Neural cell (in vitro differentiated cells): ENCODE measurements around the gene CRABP2.

Experiments
- EP300 ChIP-seq: fragments of 450-650 bp; conservative IDR thresholded peaks from 2 replicates; pipeline ENCODE4 v1.6.1; 2014; ENCODE audit warnings: antibody characterized with exemption, mild to moderate bottlenecking, moderate library complexity; ENCODE audit not compliant: poor library complexity, severe bottlenecking
- EZH2 ChIP-seq: fragments of 200-600, 300-800 bp; shearing (Covaris generic), sonication (generic); IDR thresholded peaks from 2 replicates; pipeline ENCODE4 v1.6.1; 2014; ENCODE audit warnings: antibody characterized with exemption, low read length, borderline replicate concordance, mild to moderate bottlenecking; ENCODE audit not compliant: insufficient read depth, poor library complexity, severe bottlenecking
- MXI1 ChIP-seq: fragments of 450-650 bp; conservative IDR thresholded peaks from 2 replicates; pipeline ENCODE4 v1.6.1; 2014; ENCODE audit warnings: antibody characterized with exemption, mild to moderate bottlenecking; ENCODE audit not compliant: poor library complexity, severe bottlenecking
- POLR2AphosphoS5 ChIP-seq: IDR thresholded peaks from 2 replicates; pipeline ENCODE4 v1.6.1; 2012
- TAF1 ChIP-seq: IDR thresholded peaks from 2 replicates; pipeline ENCODE4 v1.6.1; 2012; ENCODE audit warnings: low read depth
- TF ChIP-seq, protein P1 (sequence below): fragments of 450-650 bp; IDR thresholded peaks from 2 replicates; pipeline ENCODE4 v1.5.1; 2014; ENCODE audit warnings: antibody characterized with exemption, mild to moderate bottlenecking, moderate library complexity; ENCODE audit not compliant: poor library complexity, severe bottlenecking
- TF ChIP-seq, protein P2 (sequence below): IDR thresholded peaks from 2 replicates; pipeline ENCODE4 v1.6.1; 2012; ENCODE audit warnings: borderline replicate concordance

- no peak for TF ChIP-seq EZH2
- TF ChIP-seq, protein P1, sequence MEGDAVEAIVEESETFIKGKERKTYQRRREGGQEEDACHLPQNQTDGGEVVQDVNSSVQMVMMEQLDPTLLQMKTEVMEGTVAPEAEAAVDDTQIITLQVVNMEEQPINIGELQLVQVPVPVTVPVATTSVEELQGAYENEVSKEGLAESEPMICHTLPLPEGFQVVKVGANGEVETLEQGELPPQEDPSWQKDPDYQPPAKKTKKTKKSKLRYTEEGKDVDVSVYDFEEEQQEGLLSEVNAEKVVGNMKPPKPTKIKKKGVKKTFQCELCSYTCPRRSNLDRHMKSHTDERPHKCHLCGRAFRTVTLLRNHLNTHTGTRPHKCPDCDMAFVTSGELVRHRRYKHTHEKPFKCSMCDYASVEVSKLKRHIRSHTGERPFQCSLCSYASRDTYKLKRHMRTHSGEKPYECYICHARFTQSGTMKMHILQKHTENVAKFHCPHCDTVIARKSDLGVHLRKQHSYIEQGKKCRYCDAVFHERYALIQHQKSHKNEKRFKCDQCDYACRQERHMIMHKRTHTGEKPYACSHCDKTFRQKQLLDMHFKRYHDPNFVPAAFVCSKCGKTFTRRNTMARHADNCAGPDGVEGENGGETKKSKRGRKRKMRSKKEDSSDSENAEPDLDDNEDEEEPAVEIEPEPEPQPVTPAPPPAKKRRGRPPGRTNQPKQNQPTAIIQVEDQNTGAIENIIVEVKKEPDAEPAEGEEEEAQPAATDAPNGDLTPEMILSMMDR = no peak
- no peak for TF ChIP-seq EP300
- TF ChIP-seq, protein P2, sequence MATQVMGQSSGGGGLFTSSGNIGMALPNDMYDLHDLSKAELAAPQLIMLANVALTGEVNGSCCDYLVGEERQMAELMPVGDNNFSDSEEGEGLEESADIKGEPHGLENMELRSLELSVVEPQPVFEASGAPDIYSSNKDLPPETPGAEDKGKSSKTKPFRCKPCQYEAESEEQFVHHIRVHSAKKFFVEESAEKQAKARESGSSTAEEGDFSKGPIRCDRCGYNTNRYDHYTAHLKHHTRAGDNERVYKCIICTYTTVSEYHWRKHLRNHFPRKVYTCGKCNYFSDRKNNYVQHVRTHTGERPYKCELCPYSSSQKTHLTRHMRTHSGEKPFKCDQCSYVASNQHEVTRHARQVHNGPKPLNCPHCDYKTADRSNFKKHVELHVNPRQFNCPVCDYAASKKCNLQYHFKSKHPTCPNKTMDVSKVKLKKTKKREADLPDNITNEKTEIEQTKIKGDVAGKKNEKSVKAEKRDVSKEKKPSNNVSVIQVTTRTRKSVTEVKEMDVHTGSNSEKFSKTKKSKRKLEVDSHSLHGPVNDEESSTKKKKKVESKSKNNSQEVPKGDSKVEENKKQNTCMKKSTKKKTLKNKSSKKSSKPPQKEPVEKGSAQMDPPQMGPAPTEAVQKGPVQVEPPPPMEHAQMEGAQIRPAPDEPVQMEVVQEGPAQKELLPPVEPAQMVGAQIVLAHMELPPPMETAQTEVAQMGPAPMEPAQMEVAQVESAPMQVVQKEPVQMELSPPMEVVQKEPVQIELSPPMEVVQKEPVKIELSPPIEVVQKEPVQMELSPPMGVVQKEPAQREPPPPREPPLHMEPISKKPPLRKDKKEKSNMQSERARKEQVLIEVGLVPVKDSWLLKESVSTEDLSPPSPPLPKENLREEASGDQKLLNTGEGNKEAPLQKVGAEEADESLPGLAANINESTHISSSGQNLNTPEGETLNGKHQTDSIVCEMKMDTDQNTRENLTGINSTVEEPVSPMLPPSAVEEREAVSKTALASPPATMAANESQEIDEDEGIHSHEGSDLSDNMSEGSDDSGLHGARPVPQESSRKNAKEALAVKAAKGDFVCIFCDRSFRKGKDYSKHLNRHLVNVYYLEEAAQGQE = no peak
- TF ChIP-seq MXI1 = no peak
- TF ChIP-seq POLR2AphosphoS5 = no peak
- TF ChIP-seq TAF1 = no peak
Observed at GRCh38 chr1:156709031-156709430, 3.6 kb upstream of the CRABP2 start.
